KMS-11 (cell line): ENCODE data around the gene GLIPR2.

Experiments used
- H2AFZ ChIP-seq: fragments of 200-600 bp; sonication (generic); 2 replicates; pipeline ENCODE4 v1.6.1; 2016; ENCODE audit warnings: antibody characterized with exemption, mixed run types, low read depth
- H3K27ac ChIP-seq: fragments of 200-600 bp; sonication (generic); 2 replicates; pipeline ENCODE4 v1.6.1; 2016; ENCODE audit warnings: mild to moderate bottlenecking, mixed run types
- H3K27me3 ChIP-seq: fragments of 200-600 bp; sonication (generic); 2 replicates; pipeline ENCODE4 v1.6.1; 2017; ENCODE audit warnings: mild to moderate bottlenecking, low read depth, mixed run types, moderate library complexity; ENCODE audit not compliant: insufficient read depth
- H3K36me3 ChIP-seq: fragments of 200-600 bp; sonication (generic); 2 replicates; pipeline ENCODE4 v1.6.1; 2017; ENCODE audit warnings: mild to moderate bottlenecking, mixed run types; ENCODE audit not compliant: insufficient read depth
- H3K4me1 ChIP-seq: fragments of 200-600 bp; sonication (generic); 2 replicates; pipeline ENCODE4 v1.6.1; 2016; ENCODE audit warnings: mild to moderate bottlenecking, low read depth, mixed run types; ENCODE audit not compliant: poor library complexity, severe bottlenecking
- H3K4me2 ChIP-seq: fragments of 200-600 bp; sonication (generic); 2 replicates; pipeline ENCODE4 v1.7.0; 2016; ENCODE audit warnings: mild to moderate bottlenecking, mixed run types
- H3K4me3 ChIP-seq: fragments of 200-600 bp; sonication (generic); IDR thresholded peaks from 2 replicates; pipeline ENCODE4 v1.6.1; 2017; ENCODE audit warnings: low read depth, low read length, mixed read lengths; ENCODE audit not compliant: insufficient read depth
- H3K79me2 ChIP-seq: fragments of 200-600 bp; sonication (generic); 2 replicates; pipeline ENCODE4 v1.6.1; 2016; ENCODE audit warnings: low read depth, mixed run types; ENCODE audit not compliant: insufficient read depth
- H3K9ac ChIP-seq: fragments of 200-600 bp; sonication (generic); 2 replicates; pipeline ENCODE4 v1.6.1; 2016; ENCODE audit warnings: mild to moderate bottlenecking, mixed run types
- H4K20me1 ChIP-seq: fragments of 200-600 bp; sonication (generic); 2 replicates; pipeline ENCODE4 v1.6.1; 2016; ENCODE audit warnings: mild to moderate bottlenecking, mixed run types; ENCODE audit not compliant: insufficient read depth
- TF ChIP-seq, protein P1 (sequence below): fragments of 200-600 bp; sonication (generic); conservative IDR thresholded peaks from 2 replicates; pipeline ENCODE4 v1.6.1; 2017; ENCODE audit warnings: low read depth, mild to moderate bottlenecking, antibody characterized with exemption, low read length, moderate library complexity, mixed read lengths

GLIPR2 gene

DNA sequence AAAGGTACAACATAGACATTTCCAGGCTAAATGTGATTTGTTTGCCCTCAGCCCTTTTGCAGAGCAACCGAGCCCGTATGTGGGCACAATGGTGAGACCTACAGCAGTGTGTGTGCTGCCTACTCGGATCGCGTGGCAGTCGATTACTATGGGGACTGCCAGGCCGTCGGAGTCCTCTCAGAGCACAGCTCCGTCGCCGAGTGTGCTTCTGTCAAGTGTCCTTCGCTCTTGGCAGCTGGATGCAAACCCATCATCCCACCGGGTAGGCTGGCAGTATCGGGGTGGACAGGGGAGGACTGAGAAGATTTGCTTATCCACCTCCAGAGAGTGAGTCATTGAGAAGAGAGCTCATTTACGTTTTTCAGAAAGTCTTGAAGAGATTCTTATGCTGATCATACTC, 17.8 kb upstream of the GLIPR2 start:
- Histone ChIP-seq H3K9ac (no peak overlapping the region), H3K4me1 (no peaks in the 10 kb centered on the region), H4K20me1 (no peaks in the 10 kb centered on the region), H3K27me3 (no peaks in the 10 kb centered on the region), H3K27ac (no peak overlapping the region), H2AFZ (no peak overlapping the region), H3K79me2 (no peaks in the 10 kb centered on the region), H3K4me3 (no peak overlapping the region), H3K36me3 (no peaks in the 10 kb centered on the region), H3K4me2 (no peak overlapping the region)
- TF ChIP-seq, protein P1, sequence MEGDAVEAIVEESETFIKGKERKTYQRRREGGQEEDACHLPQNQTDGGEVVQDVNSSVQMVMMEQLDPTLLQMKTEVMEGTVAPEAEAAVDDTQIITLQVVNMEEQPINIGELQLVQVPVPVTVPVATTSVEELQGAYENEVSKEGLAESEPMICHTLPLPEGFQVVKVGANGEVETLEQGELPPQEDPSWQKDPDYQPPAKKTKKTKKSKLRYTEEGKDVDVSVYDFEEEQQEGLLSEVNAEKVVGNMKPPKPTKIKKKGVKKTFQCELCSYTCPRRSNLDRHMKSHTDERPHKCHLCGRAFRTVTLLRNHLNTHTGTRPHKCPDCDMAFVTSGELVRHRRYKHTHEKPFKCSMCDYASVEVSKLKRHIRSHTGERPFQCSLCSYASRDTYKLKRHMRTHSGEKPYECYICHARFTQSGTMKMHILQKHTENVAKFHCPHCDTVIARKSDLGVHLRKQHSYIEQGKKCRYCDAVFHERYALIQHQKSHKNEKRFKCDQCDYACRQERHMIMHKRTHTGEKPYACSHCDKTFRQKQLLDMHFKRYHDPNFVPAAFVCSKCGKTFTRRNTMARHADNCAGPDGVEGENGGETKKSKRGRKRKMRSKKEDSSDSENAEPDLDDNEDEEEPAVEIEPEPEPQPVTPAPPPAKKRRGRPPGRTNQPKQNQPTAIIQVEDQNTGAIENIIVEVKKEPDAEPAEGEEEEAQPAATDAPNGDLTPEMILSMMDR, result no peak

DNA sequence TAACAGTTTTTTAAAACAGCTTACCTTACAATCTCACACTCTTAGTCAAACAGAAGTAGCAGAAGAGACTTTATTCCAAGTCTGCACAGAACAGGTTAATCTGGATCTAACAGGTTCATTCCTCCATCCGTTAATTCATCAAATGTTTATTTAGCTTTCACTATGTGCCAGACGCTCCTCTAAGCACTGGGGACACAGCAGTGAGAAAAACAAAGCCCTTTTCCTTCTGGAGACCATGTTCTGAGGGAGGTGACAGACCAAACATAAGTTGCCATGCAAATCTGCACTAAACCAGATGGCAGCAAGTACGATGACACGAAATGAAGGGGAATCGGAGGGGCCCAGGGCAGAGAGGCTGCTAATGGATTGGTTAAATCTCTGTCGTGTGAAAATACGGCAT, 17.1 kb upstream of the GLIPR2 start:
- Histone ChIP-seq H3K27ac (no peak overlapping the region), H3K4me1 (no peaks in the 10 kb centered on the region), H3K4me3 (no peak overlapping the region), H4K20me1 (no peaks in the 10 kb centered on the region), H3K4me2 (no peak overlapping the region), H3K79me2 (no peaks in the 10 kb centered on the region), H3K36me3 (no peaks in the 10 kb centered on the region), H2AFZ (no peak overlapping the region), H3K27me3 (no peaks in the 10 kb centered on the region), H3K9ac (no peak overlapping the region)
- TF ChIP-seq, protein P1, result no peak

DNA sequence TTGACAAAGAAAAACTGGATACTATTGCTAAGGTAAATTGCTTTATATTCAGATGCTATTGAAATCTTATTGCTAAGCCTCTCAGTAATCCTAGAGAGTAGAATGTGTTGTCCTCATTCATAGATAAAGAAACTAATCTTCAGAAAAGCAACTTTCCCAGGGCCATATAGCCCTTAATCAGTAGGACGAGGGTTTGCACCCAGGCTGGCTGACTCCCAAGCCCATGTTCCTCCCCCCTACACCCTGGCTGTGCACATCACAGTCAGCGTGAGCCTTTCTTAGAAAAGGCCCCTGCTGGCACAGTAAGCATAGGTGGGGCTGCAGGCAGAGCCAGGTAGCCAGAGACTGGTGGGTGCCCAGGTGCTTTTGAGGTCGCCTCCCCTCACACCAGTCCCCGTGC, 15.8 kb upstream of the GLIPR2 start:
- no peaks in the 10 kb centered on the region for H3K4me1 ChIP-seq
- H2AFZ ChIP-seq, result no peak overlapping the region
- H3K4me3 ChIP-seq, result no peak overlapping the region
- no peak overlapping the region for H3K9ac ChIP-seq
- no peak overlapping the region for H3K27ac ChIP-seq
- H3K79me2 ChIP-seq, result no peaks in the 10 kb centered on the region
- TF ChIP-seq, protein P1, result no peak
- no peaks in the 10 kb centered on the region for H3K27me3 ChIP-seq
- H3K4me2 ChIP-seq, result no peak overlapping the region
- H4K20me1 ChIP-seq, result no peaks in the 10 kb centered on the region
- no peaks in the 10 kb centered on the region for H3K36me3 ChIP-seq

DNA sequence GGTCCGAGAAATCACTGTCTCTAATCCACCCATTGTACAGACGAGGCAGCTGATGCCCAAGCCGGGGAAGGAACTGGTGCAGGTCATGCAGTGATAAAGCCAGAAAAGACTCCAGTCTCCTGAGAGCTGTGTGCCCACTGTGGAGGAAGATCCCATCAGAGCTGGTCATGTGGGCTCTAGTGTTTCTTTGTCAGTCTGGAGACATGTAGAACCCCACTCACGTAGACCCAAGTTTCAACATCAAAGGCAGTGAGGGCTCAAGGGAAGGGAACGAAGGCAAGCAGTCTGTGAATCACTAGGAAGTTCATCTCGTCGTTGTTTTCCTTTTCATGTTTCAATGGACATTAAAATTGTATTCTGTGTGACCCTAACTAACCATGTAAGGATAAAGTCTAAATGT, 14.6 kb upstream of the GLIPR2 start:
- Histone ChIP-seq H2AFZ (no peak overlapping the region), H3K79me2 (no peaks in the 10 kb centered on the region), H4K20me1 (no peaks in the 10 kb centered on the region), H3K4me1 (no peaks in the 10 kb centered on the region), H3K27ac (no peak overlapping the region), H3K4me2 (no peak overlapping the region), H3K9ac (no peak overlapping the region), H3K36me3 (no peaks in the 10 kb centered on the region), H3K27me3 (no peaks in the 10 kb centered on the region), H3K4me3 (no peak overlapping the region)
- TF ChIP-seq, protein P1, result no peak

DNA sequence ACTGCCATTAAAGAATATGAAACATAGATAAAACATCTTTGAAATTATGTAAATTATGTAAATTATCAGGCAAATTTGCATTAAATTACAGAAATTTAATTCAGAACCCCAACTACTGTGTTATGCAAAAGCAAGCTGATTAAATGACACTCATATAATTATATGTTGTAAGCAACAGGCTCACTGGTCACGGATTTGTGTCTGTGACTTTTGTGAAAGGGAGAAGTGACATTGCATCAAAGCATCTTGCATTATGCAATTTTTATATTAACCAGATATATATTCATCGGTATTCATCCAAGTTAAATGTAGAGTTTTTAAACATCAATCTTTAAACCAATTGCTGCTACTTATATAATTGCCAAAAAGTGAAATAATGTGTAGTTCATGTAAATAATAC, 13.0 kb upstream of the GLIPR2 start:
- H2AFZ ChIP-seq, result no peak overlapping the region
- H3K36me3 ChIP-seq, result no peaks in the 10 kb centered on the region
- H3K4me2 ChIP-seq, result no peak overlapping the region
- no peaks in the 10 kb centered on the region for H3K27me3 ChIP-seq
- no peak overlapping the region for H3K4me3 ChIP-seq
- H4K20me1 ChIP-seq, result no peaks in the 10 kb centered on the region
- no peak overlapping the region for H3K9ac ChIP-seq
- H3K79me2 ChIP-seq, result no peaks in the 10 kb centered on the region
- no peak overlapping the region for H3K27ac ChIP-seq
- TF ChIP-seq, protein P1, result no peak
- H3K4me1 ChIP-seq, result no peaks in the 10 kb centered on the region
